Activated CD4-positive, alpha-beta T cell treated with anti-CD3 and anti-CD28 coated beads, Interleukin-2, amount 10 ng/mL, durations not matched to agents 7 days and 5 days (primary cell): ENCODE results near the gene GPR55. TPM values are rescaled to one million over a fixed set of nuclear protein-coding genes. Genes with fewer than 3 reads are reported as not detected.

Experiments
- CTCF ChIA-PET: fragments of 350-600 bp; sonication (Branson Sonifier 250); formaldehyde crosslinking; loops from one replicate; lab custom pipeline; 2021; ENCODE audit warnings: antibody characterized with exemption; lab: Charles Lee
- POLR2A ChIA-PET: fragments of 350-600 bp; sonication (Branson Sonifier 250); formaldehyde crosslinking; loops from one replicate; lab custom pipeline; 2021; ENCODE audit warnings: antibody characterized with exemption; lab: Charles Lee
- DNase-seq: peaks from one replicate; pipeline ENCODE4 v3.0.0-alpha.2; 2020
- H3K27ac Mint-ChIP-seq: one replicate; pipeline ENCODE4 v1.8.0; 2021; ENCODE audit warnings: mild to moderate bottlenecking, moderate library complexity, mixed read lengths
- H3K27me3 Mint-ChIP-seq: one replicate; pipeline ENCODE4 v1.8.0; 2021; ENCODE audit warnings: mixed read lengths
- H3K36me3 Mint-ChIP-seq: one replicate; pipeline ENCODE4 v1.8.0; 2021; ENCODE audit warnings: low read depth, mixed read lengths
- H3K4me1 Mint-ChIP-seq: one replicate; pipeline ENCODE4 v1.8.0; 2021; ENCODE audit warnings: mixed read lengths
- H3K4me3 Mint-ChIP-seq: one replicate; pipeline ENCODE4 v1.8.0; 2021; ENCODE audit warnings: mild to moderate bottlenecking, moderate library complexity, mixed read lengths
- H3K9me3 Mint-ChIP-seq: one replicate; pipeline ENCODE4 v1.8.0; 2021; ENCODE audit warnings: mixed read lengths
- total RNA-seq, 2 experiments: library from RNA; stranded (reverse); gene quantifications; one replicate each; pipeline ENCODE4 v1.2.3, GENCODE V29; 2021

The GPR55 gene
- total RNA-seq, 2 experiments from 2014 or later, result 9.2 to 9.4 TPM

- Mint-ChIP-seq H3K9me3 (no peaks in the 10 kb centered on the region), H3K4me1 (peaks cover 44% of the 10 kb centered on the region), H3K27me3 (peaks cover 4% of the 10 kb centered on the region), H3K36me3 (no peaks in the 10 kb centered on the region), H3K27ac (no peak overlapping the region), H3K4me3 (no peak overlapping the region)
- POLR2A ChIA-PET, result no interaction called here
- CTCF ChIA-PET, result interaction anchor here (0.6 to 0.8 kb wide), 2 partner anchors 9 to 13 kb away, joined by 3 read pairs; no protein-coding TSS in a partner anchor
- no peak for DNase-seq
Observed at GRCh38 chr2:230868947-230869913, 55.8 kb downstream of the GPR55 start.

GRCh38 chr2:230868161-230868946, 56.7 kb downstream of the GPR55 start:
- POLR2A ChIA-PET, result no interaction called here

GRCh38 chr2:230866756-230867523, 58.1 kb downstream of the GPR55 start:
- ChIA-PET POLR2A (interaction anchor here (0.6 kb wide), 1 partner anchor 25 kb away, joined by 3 read pairs; no protein-coding TSS in a partner anchor), CTCF (interaction anchor here (0.6 to 1.7 kb wide), 3 partner anchors 11 to 125 kb away, joined by 3 to 4 read pairs (median 4); no protein-coding TSS in a partner anchor)
- Mint-ChIP-seq H3K4me1 (peaks cover 39% of the 10 kb centered on the region), H3K27ac (peak overlapping the region; percentile 55), H3K36me3 (no peaks in the 10 kb centered on the region), H3K9me3 (no peaks in the 10 kb centered on the region), H3K4me3 (no peak overlapping the region), H3K27me3 (peaks cover 14% of the 10 kb centered on the region)
- peak; percentile 54 for DNase-seq

More at GRCh38 chr2:230868161-230868946, 56.7 kb downstream of the GPR55 start:
- Mint-ChIP-seq H3K27ac (no peak overlapping the region), H3K4me1 (peaks cover 46% of the 10 kb centered on the region), H3K9me3 (no peaks in the 10 kb centered on the region), H3K27me3 (peaks cover 7% of the 10 kb centered on the region), H3K36me3 (no peaks in the 10 kb centered on the region), H3K4me3 (no peak overlapping the region)
- DNase-seq, result no peak
- CTCF ChIA-PET, result no interaction called here

GRCh38 chr2:230865766-230866755, 59.0 kb downstream of the GPR55 start:
- POLR2A ChIA-PET, result interaction anchor here (0.6 kb wide), 1 partner anchor 24 kb away, joined by 3 read pairs; no protein-coding TSS in a partner anchor
- Mint-ChIP-seq H3K4me3 (peak overlapping the region; percentile 83), H3K9me3 (no peaks in the 10 kb centered on the region), H3K4me1 (peaks cover 46% of the 10 kb centered on the region), H3K27ac (peak overlapping the region; percentile 55), H3K36me3 (no peaks in the 10 kb centered on the region), H3K27me3 (peaks cover 18% of the 10 kb centered on the region)
- no peak for DNase-seq
- CTCF ChIA-PET, result interaction anchor here (1.0 to 1.7 kb wide), 2 partner anchors 10 to 121 kb away, joined by 4 read pairs; no protein-coding TSS in a partner anchor

- Mint-ChIP-seq H3K4me1 (peaks cover 49% of the 10 kb centered on the region), H3K4me3 (peak overlapping the region; percentile 83)
Observed at GRCh38 chr2:230865307-230865765, 59.7 kb downstream of the GPR55 start.

GRCh38 chr2:230864605-230865306, 60.3 kb downstream of the GPR55 start, which contains the start of gene ITM2C:
TSS of gene ITM2C (plus strand) at chr2:230864942. CDS start at chr2:230865026, 84 bp downstream.
- Mint-ChIP-seq H3K4me1 (peaks cover 44% of the 10 kb centered on the region), H3K9me3 (no peaks in the 10 kb centered on the region), H3K36me3 (no peaks in the 10 kb centered on the region), H3K4me3 (peak within 1 kb of the TSS; percentile 83), H3K27ac (peak within 1 kb of the TSS; percentile 83), H3K27me3 (peaks cover 22% of the 10 kb centered on the region)
- ChIA-PET CTCF (interaction anchor here (0.9 to 1.5 kb wide), 4 partner anchors 10 to 33 kb away, joined by 3 to 6 read pairs (median 4); no protein-coding TSS in a partner anchor), POLR2A (no interaction called here)
- peak; percentile 76 for DNase-seq

More at GRCh38 chr2:230865307-230865765, 59.7 kb downstream of the GPR55 start:
- ChIA-PET POLR2A (no interaction called here), CTCF (interaction anchor here (0.9 to 1.5 kb wide), 3 partner anchors 11 to 33 kb away, joined by 3 to 6 read pairs (median 3); no protein-coding TSS in a partner anchor)
- peak overlapping the region; percentile 46 for H3K27ac Mint-ChIP-seq
- H3K27me3 Mint-ChIP-seq, result peaks cover 21% of the 10 kb centered on the region
- DNase-seq, result no peak
- H3K36me3 Mint-ChIP-seq, result no peaks in the 10 kb centered on the region
- no peaks in the 10 kb centered on the region for H3K9me3 Mint-ChIP-seq

GRCh38 chr2:230864122-230864604, 60.9 kb downstream of the GPR55 start:
- DNase-seq, result no peak
- POLR2A ChIA-PET, result no interaction called here
- H3K36me3 Mint-ChIP-seq, result no peaks in the 10 kb centered on the region
- peaks cover 25% of the 10 kb centered on the region for H3K27me3 Mint-ChIP-seq
- H3K4me3 Mint-ChIP-seq, result peak overlapping the region; percentile 83
- no peaks in the 10 kb centered on the region for H3K9me3 Mint-ChIP-seq
- peaks cover 44% of the 10 kb centered on the region for H3K4me1 Mint-ChIP-seq
- CTCF ChIA-PET, result interaction anchor here (1.1 to 1.5 kb wide), 3 partner anchors 10 to 34 kb away, joined by 3 to 6 read pairs (median 4); no protein-coding TSS in a partner anchor
- peak overlapping the region; percentile 83 for H3K27ac Mint-ChIP-seq

- Mint-ChIP-seq H3K36me3 (no peaks in the 10 kb centered on the region), H3K4me3 (peak overlapping the region; percentile 83), H3K27ac (peak overlapping the region; percentile 9), H3K4me1 (peaks cover 42% of the 10 kb centered on the region), H3K27me3 (peaks cover 29% of the 10 kb centered on the region), H3K9me3 (no peaks in the 10 kb centered on the region)
- ChIA-PET CTCF (interaction anchor here (1.2 to 1.5 kb wide), 3 partner anchors 9 to 123 kb away, joined by 3 to 6 read pairs (median 4); no protein-coding TSS in a partner anchor), POLR2A (no interaction called here)
- no peak for DNase-seq
Observed at GRCh38 chr2:230863442-230864121, 61.5 kb downstream of the GPR55 start.

- H3K27ac Mint-ChIP-seq, result no peak overlapping the region
- peaks cover 42% of the 10 kb centered on the region for H3K4me1 Mint-ChIP-seq
- peaks cover 31% of the 10 kb centered on the region for H3K27me3 Mint-ChIP-seq
- no peak for DNase-seq
- no peak overlapping the region for H3K4me3 Mint-ChIP-seq
- H3K36me3 Mint-ChIP-seq, result no peaks in the 10 kb centered on the region
- ChIA-PET CTCF (interaction anchor here (1.2 kb wide), 1 partner anchor 124 kb away, joined by 3 read pairs; no protein-coding TSS in a partner anchor), POLR2A (no interaction called here)
- no peaks in the 10 kb centered on the region for H3K9me3 Mint-ChIP-seq
Observed at GRCh38 chr2:230863031-230863430, 62.0 kb downstream of the GPR55 start.

GRCh38 chr2:230862292-230862691, 62.8 kb downstream of the GPR55 start:
- no peak overlapping the region for H3K4me3 Mint-ChIP-seq
- no peaks in the 10 kb centered on the region for H3K9me3 Mint-ChIP-seq
- CTCF ChIA-PET, result interaction anchor here (0.6 kb wide), 1 partner anchor 581 kb away, joined by 10 read pairs; no protein-coding TSS in a partner anchor
- no peak overlapping the region for H3K27ac Mint-ChIP-seq
- peaks cover 41% of the 10 kb centered on the region for H3K4me1 Mint-ChIP-seq
- peaks cover 38% of the 10 kb centered on the region for H3K27me3 Mint-ChIP-seq
- H3K36me3 Mint-ChIP-seq, result no peaks in the 10 kb centered on the region
- DNase-seq, result no peak
- POLR2A ChIA-PET, result no interaction called here
